T-helper 22 cell (primary cell): ENCODE results near the gene WHRN.

Experiments
- DNase-seq: peaks from one replicate; pipeline ENCODE4 v3.0.0-alpha.2; 2020; ENCODE audit warnings: low read depth

WHRN gene

DNA sequence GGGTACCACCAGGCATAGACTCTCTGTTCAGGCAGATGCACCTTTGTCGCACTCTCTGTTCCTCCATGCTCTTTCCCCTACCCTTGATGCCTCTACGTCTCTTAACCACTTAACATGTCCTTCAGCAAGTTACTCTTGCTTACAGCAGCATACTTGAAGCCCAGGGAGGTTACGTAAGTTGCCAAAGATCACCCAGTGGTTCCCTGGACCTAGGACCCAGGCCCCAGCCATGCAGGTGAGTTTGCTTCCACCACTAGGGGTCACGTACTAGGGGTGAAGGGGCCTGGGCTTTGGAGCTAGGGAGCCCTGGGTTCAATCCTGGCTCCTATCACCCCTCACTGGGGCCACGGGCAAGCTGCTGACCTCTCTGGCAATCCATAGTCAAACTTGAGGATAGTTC, 126.4 kb downstream of the WHRN start:
- no peak for DNase-seq

DNA sequence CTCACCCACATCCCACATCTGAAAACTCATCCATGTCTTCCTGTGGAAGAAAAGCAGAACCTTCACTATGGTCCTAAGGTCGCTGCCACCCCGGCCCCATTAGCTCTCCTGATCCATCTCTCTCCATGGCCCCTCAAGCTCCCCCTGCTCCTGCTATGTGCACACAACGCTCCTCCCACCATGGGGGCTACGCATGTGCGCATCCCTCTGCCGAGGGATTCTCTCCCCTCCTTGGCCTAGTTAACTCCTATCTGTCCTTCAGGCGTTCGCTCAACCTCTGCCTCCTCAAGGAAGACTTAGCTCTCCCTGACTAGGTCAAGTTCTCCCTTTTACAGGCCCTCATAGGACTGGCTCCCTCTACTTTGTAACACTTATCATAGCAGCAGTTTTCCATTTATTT, 127.3 kb downstream of the WHRN start:
- DNase-seq: no peak

- DNase-seq: no peak
Measured at GRCh38 chr9:114376586-114377445, 128.5 kb downstream of the WHRN start.

DNA sequence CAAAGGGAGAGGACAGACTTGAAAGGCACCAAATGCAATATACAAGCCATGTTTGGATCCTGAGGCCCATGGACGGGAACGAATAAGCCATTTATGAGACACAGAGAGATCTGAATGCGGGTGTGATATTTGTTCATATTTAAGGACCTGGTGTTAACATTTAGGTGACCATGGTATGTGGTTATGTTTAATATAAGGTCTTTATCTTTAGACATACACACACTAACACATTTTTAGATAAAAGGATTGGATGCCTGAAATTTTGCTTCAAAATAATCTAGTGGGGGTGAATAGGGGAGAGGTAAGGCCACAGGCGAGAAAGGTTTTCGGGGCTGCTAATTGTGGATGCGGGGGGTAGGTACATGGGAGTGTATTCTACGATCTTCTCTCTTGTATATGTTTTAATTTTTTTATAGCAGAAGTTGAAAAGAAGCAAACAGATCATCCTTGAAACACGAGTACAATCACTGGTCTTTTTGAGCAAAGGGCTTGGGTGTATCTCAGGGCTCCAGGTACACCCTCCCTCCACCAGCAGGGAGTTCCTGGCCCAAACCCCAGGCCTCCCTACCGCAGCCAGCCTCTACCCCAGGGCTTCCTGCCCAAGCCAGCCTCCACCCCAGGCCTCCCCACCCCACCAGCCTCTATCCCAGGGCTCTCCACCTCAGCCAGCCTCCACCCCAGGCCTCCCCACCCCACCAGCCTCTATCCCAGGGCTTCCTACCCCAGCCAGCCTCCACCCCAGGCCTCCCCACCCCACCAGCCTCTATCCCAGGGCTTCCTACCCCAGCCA, 129.7 kb downstream of the WHRN start:
- no peak for DNase-seq

GRCh38 chr9:114374936-114375335, 130.3 kb downstream of the WHRN start:
- no peak for DNase-seq

DNA sequence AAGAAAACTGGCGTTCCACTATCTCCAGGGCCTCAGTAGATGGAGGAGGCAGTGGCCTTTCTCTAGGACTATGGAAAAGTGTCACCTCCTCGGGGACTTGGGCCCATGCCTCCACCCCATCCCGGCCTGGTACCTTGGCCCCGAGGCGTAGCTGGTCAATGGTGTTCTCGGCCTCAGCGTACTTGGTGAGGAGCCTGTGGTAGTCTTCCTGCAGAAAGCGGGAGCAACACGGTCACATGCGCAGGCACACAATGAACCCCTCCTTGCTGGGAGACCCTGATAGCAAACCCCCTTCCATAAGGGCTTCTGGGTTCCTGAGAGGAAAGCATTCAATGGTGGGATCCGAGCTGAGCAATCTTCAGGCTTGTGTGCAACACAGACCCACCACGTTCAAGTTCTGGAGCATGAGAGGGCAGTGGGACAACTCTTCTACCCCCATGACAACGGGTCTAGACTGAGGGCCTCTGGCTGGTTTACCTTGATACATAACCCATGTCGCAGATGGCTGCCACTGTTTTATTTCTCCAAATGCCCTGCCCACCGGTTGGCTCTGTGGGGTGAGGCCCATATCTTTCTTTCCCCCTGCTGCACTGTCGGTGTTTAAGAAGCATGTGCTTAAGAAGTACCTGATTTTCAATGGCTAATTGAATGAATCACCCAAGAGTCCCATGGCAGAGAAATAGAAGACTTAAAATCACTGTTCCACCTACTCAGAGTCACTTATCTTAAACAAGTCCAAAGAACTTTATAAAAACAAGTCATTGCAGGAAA, 131.1 kb downstream of the WHRN start:
- no peak for DNase-seq

- peak; percentile 86 for DNase-seq
Measured at GRCh38 chr9:114372921-114373448, 132.3 kb downstream of the WHRN start.

- DNase-seq: peak; percentile 34
Measured at GRCh38 chr9:114371973-114372917, 133.0 kb downstream of the WHRN start.

- DNase-seq: no peak
Measured at GRCh38 chr9:114371343-114371944, 133.8 kb downstream of the WHRN start.

DNA sequence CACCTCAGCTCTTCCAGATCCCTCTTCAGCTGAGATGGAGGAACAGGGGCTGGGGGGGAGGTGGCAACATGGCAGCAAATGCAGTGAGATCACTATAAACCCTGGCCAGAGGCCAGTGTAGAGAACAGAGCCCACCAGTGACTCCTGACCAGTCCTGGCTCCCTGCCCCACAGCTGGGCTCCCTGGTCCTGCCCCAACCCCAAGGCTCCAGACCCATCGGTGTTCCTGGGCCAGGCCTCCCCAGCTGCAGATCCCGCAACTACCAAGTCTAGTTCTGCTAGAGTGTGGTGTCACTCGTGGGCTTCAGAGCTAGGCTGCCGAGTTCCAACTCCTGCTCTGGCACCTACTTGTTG, 134.3 kb downstream of the WHRN start:
- DNase-seq: no peak

GRCh38 chr9:114370251-114370967, 134.9 kb downstream of the WHRN start:
- DNase-seq: no peak

DNA sequence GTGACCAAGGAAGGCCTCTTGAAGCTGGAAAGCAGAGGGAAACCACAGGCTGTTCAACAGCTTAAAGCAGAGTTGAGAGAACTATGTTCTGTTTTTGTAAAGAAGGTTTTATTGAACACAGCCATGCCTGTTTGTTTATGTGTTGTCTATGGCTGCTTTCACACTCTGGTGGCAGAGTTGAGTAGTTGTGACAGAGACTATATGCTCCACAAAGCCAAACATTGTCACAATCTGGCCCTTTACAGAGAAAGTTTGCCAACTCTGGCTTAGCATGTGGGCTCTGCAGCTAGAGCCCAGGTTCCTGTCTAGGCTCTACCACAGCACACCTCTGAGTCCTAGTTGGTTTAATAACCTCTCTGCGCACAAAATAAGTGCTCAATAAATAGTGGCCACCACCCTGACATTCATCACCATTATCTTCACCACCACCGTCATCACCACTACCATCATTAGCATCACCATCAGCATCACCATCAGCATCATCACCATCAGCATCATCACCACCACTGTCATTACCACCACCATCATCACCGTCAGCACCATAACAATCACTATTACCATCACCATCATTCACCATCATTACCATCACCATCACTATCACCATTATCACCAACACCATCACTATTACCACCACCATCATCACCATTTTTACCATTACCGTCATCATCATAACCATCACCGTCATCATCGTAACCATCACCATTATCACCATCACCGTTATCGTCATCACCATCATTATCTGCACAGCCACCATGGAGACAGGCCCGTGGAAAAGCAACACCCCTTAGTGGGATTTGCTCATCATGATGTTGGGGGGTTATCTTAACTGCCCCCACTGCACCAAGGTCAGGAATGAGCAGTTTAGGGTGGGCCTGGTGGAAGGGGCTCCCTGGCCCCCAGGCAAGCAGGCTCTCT, 135.8 kb downstream of the WHRN start:
- no peak for DNase-seq

- DNase-seq: no peak
Measured at GRCh38 chr9:114367772-114368569, 137.3 kb downstream of the WHRN start.

GRCh38 chr9:114367366-114367765, 137.9 kb downstream of the WHRN start:
- no peak for DNase-seq

- DNase-seq: peak; percentile 30
Measured at GRCh38 chr9:114366334-114367128, 138.7 kb downstream of the WHRN start.

GRCh38 chr9:114365194-114365593, 140.1 kb downstream of the WHRN start:
- no peak for DNase-seq
